MCF 10A (cell line): ENCODE data around the gene ROCK2. TPM values are rescaled to one million over a fixed set of nuclear protein-coding genes. Genes with fewer than 3 reads are reported as not detected.
"Not testable (repeated sequence)": the region's sequence is repeated elsewhere in the genome, so short reads cannot be mapped to it uniquely, and the experiment has no call there.

Source experiments
- BruUV-seq: library from RNA; stranded (reverse); fragments of 400-500 nt; replicated peaks from 2 replicates; lab custom pipeline; 2021; lab: Mats Ljungman, UMichigan
- CTCF ChIA-PET: fragments of 300-600 bp; sonication (Branson Sonifier 250); formaldehyde crosslinking; extraction: SDS; loops from one replicate; lab custom pipeline; 2021; ENCODE audit warnings: antibody characterized with exemption, inconsistent platforms; lab: Yijun Ruan, JAX
- POLR2A ChIA-PET: fragments of 300-600, 350-650 bp; sonication (Branson Sonifier 250); formaldehyde crosslinking; extraction: SDS; loops from one replicate; lab custom pipeline; 2020; ENCODE audit warnings: antibody characterized with exemption, inconsistent platforms; lab: Yijun Ruan, JAX
- DNase-seq: peaks from one replicate; pipeline ENCODE4 v3.0.0-alpha.2; 2018; ENCODE audit not compliant: unreplicated experiment
- H3K27ac Mint-ChIP-seq: one replicate; pipeline ENCODE4 v1.8.0; 2022; ENCODE audit warnings: mild to moderate bottlenecking, low read depth, mixed read lengths; ENCODE audit not compliant: unreplicated experiment
- H3K27me3 Mint-ChIP-seq: one replicate; pipeline ENCODE4 v1.8.0; 2022; ENCODE audit warnings: mixed read lengths; ENCODE audit not compliant: insufficient read depth, unreplicated experiment
- H3K36me3 Mint-ChIP-seq: one replicate; pipeline ENCODE4 v1.8.0; 2022; ENCODE audit warnings: mild to moderate bottlenecking, moderate library complexity, mixed read lengths; ENCODE audit not compliant: insufficient read depth, unreplicated experiment
- H3K4me1 Mint-ChIP-seq: one replicate; pipeline ENCODE4 v1.8.0; 2022; ENCODE audit warnings: mixed read lengths; ENCODE audit not compliant: insufficient read depth, unreplicated experiment
- H3K4me3 Mint-ChIP-seq: one replicate; pipeline ENCODE4 v1.8.0; 2022; ENCODE audit warnings: mild to moderate bottlenecking, moderate library complexity, mixed read lengths; ENCODE audit not compliant: unreplicated experiment
- H3K9me3 Mint-ChIP-seq: one replicate; pipeline ENCODE4 v1.8.0; 2022; ENCODE audit warnings: mixed read lengths; ENCODE audit not compliant: unreplicated experiment
- intact Hi-C: fragments of 100-400 bp; cut with micrococcal nuclease; formaldehyde crosslinking; loops from 2 replicates; pipeline ENCODE4 v1.14.1; 2022
- total RNA-seq: library from RNA; stranded (reverse); gene quantifications from 2 replicates; pipeline ENCODE4 v1.2.3, GENCODE V29; 2022
- TF ChIP-seq, protein P1 (sequence below): fragments of 200-600 bp; IDR thresholded peaks from one replicate; pipeline ENCODE4 v1.8.0; 2022; ENCODE audit warnings: antibody characterized with exemption, mild to moderate bottlenecking; ENCODE audit not compliant: unreplicated experiment

Gene ROCK2
- total RNA-seq, 1 experiment from 2014 or later, result 40.7 TPM

DNA sequence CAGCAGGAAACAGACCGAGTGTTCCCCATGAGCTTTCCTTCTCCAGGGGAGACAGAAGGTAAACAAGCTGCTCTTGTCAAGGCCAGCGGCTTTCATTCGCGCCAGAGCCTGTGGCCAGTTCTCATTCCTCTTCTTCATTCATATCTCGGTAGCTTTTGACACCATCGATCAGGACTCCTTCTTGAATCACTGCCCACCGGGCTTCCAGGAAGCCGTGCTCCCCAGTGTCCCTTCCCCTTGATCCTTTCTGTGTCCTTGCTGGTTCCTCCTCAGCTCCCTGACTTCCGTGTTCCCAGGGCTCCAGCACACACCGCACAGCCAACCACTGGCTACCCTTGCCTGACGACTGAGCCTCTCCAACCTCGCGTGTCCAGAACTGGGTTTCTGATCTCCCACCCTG, 175.1 kb downstream of the ROCK2 start:
- BruUV-seq, result no TSS peak
- TF ChIP-seq, protein P1, sequence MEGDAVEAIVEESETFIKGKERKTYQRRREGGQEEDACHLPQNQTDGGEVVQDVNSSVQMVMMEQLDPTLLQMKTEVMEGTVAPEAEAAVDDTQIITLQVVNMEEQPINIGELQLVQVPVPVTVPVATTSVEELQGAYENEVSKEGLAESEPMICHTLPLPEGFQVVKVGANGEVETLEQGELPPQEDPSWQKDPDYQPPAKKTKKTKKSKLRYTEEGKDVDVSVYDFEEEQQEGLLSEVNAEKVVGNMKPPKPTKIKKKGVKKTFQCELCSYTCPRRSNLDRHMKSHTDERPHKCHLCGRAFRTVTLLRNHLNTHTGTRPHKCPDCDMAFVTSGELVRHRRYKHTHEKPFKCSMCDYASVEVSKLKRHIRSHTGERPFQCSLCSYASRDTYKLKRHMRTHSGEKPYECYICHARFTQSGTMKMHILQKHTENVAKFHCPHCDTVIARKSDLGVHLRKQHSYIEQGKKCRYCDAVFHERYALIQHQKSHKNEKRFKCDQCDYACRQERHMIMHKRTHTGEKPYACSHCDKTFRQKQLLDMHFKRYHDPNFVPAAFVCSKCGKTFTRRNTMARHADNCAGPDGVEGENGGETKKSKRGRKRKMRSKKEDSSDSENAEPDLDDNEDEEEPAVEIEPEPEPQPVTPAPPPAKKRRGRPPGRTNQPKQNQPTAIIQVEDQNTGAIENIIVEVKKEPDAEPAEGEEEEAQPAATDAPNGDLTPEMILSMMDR, result no peak
- Mint-ChIP-seq H3K4me3 (no peak overlapping the region), H3K27me3 (no peaks in the 10 kb centered on the region), H3K4me1 (no peaks in the 10 kb centered on the region), H3K9me3 (no peaks in the 10 kb centered on the region), H3K36me3 (no peaks in the 10 kb centered on the region), H3K27ac (no peak overlapping the region)
- ChIA-PET CTCF (interaction anchor here (2.0 kb wide), 1 partner anchor 37 kb away, joined by 5 read pairs; a partner anchor contains a TSS), POLR2A (no interaction called here)
- intact Hi-C loops, result no loop called here
- DNase-seq, result no peak

DNA sequence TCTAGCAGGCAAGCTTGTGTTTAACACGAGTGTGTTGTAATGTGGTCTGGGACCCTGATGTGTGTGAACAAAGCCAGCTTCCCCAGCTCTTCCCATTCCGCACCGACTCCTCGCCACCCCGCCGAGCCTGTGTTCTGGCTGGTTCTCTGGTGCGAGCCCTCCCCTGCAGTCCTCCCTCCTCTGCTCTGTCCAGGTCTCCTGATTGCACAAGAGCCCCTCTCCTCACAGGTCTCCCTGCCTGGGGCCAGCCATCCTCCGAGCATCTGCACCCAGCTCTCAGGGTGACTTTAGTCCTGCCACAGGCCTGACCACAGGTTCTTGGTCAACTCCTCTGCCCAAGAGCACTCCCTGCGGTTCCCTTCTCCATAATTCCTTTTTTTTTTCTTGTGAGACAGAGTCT, 175.9 kb downstream of the ROCK2 start:
- H3K9me3 Mint-ChIP-seq, result no peaks in the 10 kb centered on the region
- no peak for DNase-seq
- intact Hi-C loops, result no loop called here
- CTCF ChIA-PET, result interaction anchor here (0.6 to 2.0 kb wide), 3 partner anchors 36 to 616 kb away, joined by 3 to 5 read pairs (median 3); a partner anchor contains a TSS
- no peak overlapping the region for H3K4me3 Mint-ChIP-seq
- TF ChIP-seq, protein P1, result no peak
- no TSS peak for BruUV-seq
- H3K27me3 Mint-ChIP-seq, result no peaks in the 10 kb centered on the region
- no peaks in the 10 kb centered on the region for H3K4me1 Mint-ChIP-seq
- POLR2A ChIA-PET, result interaction anchor here (1.0 kb wide), 1 partner anchor 571 kb away, joined by 3 read pairs; no protein-coding TSS in a partner anchor
- no peak overlapping the region for H3K27ac Mint-ChIP-seq
- H3K36me3 Mint-ChIP-seq, result peaks cover 6% of the 10 kb centered on the region

DNA sequence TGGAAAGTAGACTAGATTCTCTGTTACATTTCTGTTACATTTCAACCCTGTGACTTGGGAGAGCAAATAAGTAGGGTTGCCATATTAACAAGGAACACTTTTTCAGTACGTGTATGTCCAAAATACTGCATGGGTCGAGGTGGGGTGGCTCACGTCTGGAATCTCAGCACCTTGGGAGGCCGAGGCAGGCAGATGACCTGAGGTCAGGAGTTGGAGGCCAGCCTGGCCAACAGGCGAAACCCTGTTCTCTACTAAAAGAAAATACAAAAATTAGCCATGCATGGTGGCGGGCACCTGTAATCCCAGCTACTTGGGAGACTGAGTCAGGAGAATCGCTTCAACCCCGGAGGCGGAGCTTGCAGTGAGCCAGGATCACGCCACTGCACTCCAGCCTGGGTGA, 178.0 kb downstream of the ROCK2 start:
- H3K27ac Mint-ChIP-seq, result no peak overlapping the region
- no peaks in the 10 kb centered on the region for H3K4me1 Mint-ChIP-seq
- no peaks in the 10 kb centered on the region for H3K27me3 Mint-ChIP-seq
- no peaks in the 10 kb centered on the region for H3K9me3 Mint-ChIP-seq
- no TSS peak for BruUV-seq
- TF ChIP-seq, protein P1, result no peak
- no peak for DNase-seq
- POLR2A ChIA-PET, result no interaction called here
- intact Hi-C loops, result no loop called here
- CTCF ChIA-PET, result interaction anchor here (0.6 kb wide), 1 partner anchor 247 kb away, joined by 3 read pairs; no protein-coding TSS in a partner anchor
- H3K4me3 Mint-ChIP-seq, result no peak overlapping the region
- H3K36me3 Mint-ChIP-seq, result peaks cover 6% of the 10 kb centered on the region

DNA sequence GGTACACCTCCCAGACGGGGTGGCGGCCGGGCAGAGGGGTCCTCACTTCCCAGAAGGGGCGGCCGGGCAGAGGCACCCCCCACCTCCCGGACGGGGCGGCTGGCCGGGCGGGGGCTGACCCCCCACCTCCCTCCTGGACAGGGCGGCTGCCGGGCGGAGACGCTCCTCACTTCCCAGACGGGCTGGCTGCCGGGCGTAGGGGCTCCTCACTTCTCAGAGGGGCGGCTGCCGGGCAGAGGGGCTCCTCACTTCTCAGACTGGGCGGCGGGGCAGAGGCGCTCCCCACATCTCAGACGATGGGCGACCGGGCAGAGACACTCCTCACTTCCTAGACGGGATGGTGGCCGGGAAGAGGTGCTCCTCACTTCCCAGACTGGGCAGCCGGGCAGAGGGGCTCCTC, 179.4 kb downstream of the ROCK2 start:
- H3K27me3 Mint-ChIP-seq, H3K36me3 Mint-ChIP-seq, H3K4me1 Mint-ChIP-seq, intact Hi-C loops, H3K4me3 Mint-ChIP-seq, POLR2A ChIA-PET, DNase-seq, BruUV-seq, H3K27ac Mint-ChIP-seq, H3K9me3 Mint-ChIP-seq, CTCF ChIA-PET: not testable (repeated sequence)
